Suprapubic skin (tissue), 4 donors: ENCODE data around the gene ADA. TPM values are rescaled to one million over a fixed set of nuclear protein-coding genes. Genes with fewer than 3 reads are reported as not detected.
A peak's percentile ranks its signal among the peaks of the same experiment; 100 is the strongest.
"Not testable (repeated sequence)": the region's sequence is repeated elsewhere in the genome, so short reads cannot be mapped to it uniquely, and the experiment has no call there.

ENCODE experiments used
- DNase-seq, 2 donors: peaks; one replicate each; pipeline ENCODE4 v3.0.0-alpha.2; 2019; ENCODE audit warnings: low spot score in 2 of 2
- H3K27ac ChIP-seq: fragments of 200-600 bp; sonication (generic); one replicate; pipeline ENCODE4 v1.5.1; 2019
- H3K27me3 ChIP-seq: fragments of 200-600 bp; sonication (generic); one replicate; pipeline ENCODE4 v1.5.1; 2019
- H3K36me3 ChIP-seq: fragments of 200-600 bp; sonication (generic); one replicate; pipeline ENCODE4 v1.5.1; 2019
- H3K4me1 ChIP-seq: fragments of 200-600 bp; sonication (generic); one replicate; pipeline ENCODE4 v1.5.1; 2019
- H3K4me3 ChIP-seq: fragments of 200-600 bp; sonication (generic); one replicate; pipeline ENCODE4 v1.5.1; 2019; ENCODE audit warnings: mild to moderate bottlenecking
- H3K9me3 ChIP-seq: fragments of 200-600 bp; sonication (generic); one replicate; pipeline ENCODE4 v1.5.1; 2019
- EP300 ChIP-seq: sonication (generic); formaldehyde crosslinking; IDR thresholded peaks from one replicate; pipeline ENCODE4 v1.6.1; 2017; ENCODE audit warnings: antibody characterized with exemption
- POLR2A ChIP-seq, 2 donors: fragments of 450-650 bp; IDR thresholded peaks; one replicate each; pipeline ENCODE4 v1.6.1; 2017; ENCODE audit warnings: antibody characterized with exemption in 2 of 2, mild to moderate bottlenecking in 2 of 2, moderate library complexity in 2 of 2
- POLR2AphosphoS5 ChIP-seq, 3 donors: sonication (generic); formaldehyde crosslinking; IDR thresholded peaks; one replicate each; pipeline ENCODE4 v1.6.1; 2017; ENCODE audit warnings: antibody characterized with exemption in 3 of 3
- WGBS: methylation state at CpG from one replicate; pipeline ENCODE4 v1.1.5; 2018; 5-methylcytosine and 5-hydroxymethylcytosine counted together
- total RNA-seq, 4 donors: library from RNA; depleted of rRNA; stranded (reverse); fragments of >200 nt; gene quantifications; one replicate each; pipeline ENCODE4 v1.1.0, GENCODE V29; 2016
- TF ChIP-seq, protein P1 (sequence below), 2 donors: fragments of 200-600 bp in 1 of 2; fragments of 450-650 bp in 1 of 2; sonication (generic) in 1 of 2; IDR thresholded peaks; one replicate each; pipeline ENCODE4 v1.5.1; 2016 to 2019; ENCODE audit warnings: antibody characterized with exemption in 2 of 2, mild to moderate bottlenecking in 1 of 2, moderate library complexity in 1 of 2

ADA gene
- total RNA-seq = 1 to 10 TPM; 4.1 to 9.4 (median 7.8) TPM

DNA sequence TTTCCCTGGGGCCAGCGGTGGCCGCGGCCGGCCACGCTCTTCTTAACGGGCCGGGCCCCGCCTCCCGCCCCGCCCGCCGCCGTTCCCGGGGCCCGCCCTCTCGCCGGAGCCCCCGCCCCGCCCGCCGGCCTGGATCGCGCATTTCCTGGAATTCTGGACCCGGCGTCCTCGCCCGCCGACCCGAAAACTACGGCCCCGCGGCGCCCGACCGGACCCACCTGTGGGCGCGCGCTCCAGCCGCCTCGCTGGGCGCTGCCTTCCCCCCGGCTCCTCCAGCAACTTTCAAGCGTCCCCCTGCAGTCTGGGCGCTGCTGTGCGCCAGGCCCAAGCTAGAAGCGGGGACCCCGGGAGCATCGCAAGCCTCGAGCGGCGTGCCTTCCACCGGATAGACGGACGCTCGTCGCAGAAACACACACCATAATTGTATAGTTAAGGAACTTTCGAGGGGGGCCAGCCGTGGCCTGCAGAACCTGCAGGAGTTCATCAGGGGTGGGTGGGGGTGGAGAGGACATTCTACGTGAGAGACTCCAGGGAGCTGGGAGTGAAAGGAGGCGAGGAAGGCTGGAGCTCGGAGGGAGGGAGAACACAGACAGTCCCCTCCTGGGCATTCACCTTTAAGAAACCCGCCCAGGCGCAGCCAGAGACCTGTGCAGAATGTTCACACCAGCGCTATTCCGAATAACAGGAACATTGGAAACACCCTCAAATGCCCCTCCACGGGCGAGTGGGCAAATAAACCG, at the start of gene ADA:
Gene ADA, minus strand, starts transcription at position 16 of the 740 bp plus-strand sequence. CDS start 92 bp downstream, outside the sequence.
- under 1% methylated on average over 29 of the region's 68 CpGs for WGBS
- TF ChIP-seq POLR2AphosphoS5 (IDR thresholded peaks at IDR 0.05) (no peak), EP300 (no peak), POLR2A (IDR thresholded peaks at IDR 0.05) (no peak)
- TF ChIP-seq, protein P1, sequence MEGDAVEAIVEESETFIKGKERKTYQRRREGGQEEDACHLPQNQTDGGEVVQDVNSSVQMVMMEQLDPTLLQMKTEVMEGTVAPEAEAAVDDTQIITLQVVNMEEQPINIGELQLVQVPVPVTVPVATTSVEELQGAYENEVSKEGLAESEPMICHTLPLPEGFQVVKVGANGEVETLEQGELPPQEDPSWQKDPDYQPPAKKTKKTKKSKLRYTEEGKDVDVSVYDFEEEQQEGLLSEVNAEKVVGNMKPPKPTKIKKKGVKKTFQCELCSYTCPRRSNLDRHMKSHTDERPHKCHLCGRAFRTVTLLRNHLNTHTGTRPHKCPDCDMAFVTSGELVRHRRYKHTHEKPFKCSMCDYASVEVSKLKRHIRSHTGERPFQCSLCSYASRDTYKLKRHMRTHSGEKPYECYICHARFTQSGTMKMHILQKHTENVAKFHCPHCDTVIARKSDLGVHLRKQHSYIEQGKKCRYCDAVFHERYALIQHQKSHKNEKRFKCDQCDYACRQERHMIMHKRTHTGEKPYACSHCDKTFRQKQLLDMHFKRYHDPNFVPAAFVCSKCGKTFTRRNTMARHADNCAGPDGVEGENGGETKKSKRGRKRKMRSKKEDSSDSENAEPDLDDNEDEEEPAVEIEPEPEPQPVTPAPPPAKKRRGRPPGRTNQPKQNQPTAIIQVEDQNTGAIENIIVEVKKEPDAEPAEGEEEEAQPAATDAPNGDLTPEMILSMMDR (IDR thresholded peaks at IDR 0.05) = no peak

DNA sequence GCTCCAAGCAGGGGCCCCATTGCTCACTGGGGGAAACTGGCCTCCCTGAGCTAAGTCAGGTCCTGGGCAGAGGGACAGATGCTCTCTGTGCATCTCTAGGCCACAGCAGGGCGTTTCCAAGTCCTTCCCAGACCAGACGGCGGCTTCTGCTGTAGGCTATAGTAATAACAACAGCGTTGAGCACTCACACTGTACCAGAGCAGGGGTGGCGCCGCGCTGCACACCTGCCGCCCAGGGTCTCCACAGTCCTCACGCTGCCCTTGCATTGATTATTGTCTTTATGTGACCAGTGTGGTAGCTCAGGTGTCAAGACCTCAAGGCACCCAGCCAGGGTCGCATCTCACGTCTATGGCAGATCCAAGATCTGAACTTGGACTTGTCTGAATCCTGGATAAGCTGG, 48.8 kb upstream of the ADA start:
- Histone ChIP-seq H3K27me3 (no peaks in the 10 kb centered on the region), H3K4me1 (peaks cover 46% of the 10 kb centered on the region), H3K4me3 (no peak overlapping the region), H3K9me3 (no peaks in the 10 kb centered on the region), H3K27ac (no peak overlapping the region), H3K36me3 (no peaks in the 10 kb centered on the region)
- WGBS = 89% methylated on average over 10 of the region's 11 CpGs
- TF ChIP-seq EP300 (no peak), POLR2A (IDR thresholded peaks at IDR 0.05) (no peak)
- TF ChIP-seq, protein P1 (IDR thresholded peaks at IDR 0.05) = no peak
- no peak for DNase-seq

More for the DNA sequence above, at the start of gene ADA:
- H3K4me1 ChIP-seq = peaks cover 36% of the 10 kb centered on the region
- H3K4me3 ChIP-seq = peak within 1 kb of the TSS; percentile 80
- H3K36me3 ChIP-seq = no peaks in the 10 kb centered on the region
- H3K27me3 ChIP-seq = no peaks in the 10 kb centered on the region
- peak within 1 kb of the TSS; percentile 82 for H3K27ac ChIP-seq
- no peaks in the 10 kb centered on the region for H3K9me3 ChIP-seq
- DNase-seq = peak in 1 of 2 donors; percentile 74

DNA sequence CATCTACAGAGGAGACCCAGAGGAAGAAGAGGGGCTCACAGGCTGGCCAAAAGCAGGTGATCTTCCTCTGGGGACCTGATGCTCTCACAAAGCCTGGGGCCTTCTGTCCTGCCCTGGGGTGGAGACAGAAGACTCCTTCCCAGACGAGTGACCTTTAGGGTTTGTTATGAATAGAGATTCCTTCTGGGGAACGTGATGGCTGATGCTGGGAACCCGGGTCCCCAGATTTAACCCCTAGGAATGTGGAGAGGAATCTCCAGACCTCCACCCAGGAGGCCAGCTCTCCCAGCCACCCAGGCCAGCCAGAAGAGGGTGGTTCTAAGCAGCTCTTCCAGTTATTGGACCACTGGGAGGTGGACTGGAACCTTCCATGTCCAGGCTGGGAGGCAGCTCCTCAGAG, 46.9 kb upstream of the ADA start:
- H3K4me3 ChIP-seq = no peak overlapping the region
- H3K36me3 ChIP-seq = no peaks in the 10 kb centered on the region
- peaks cover 57% of the 10 kb centered on the region for H3K4me1 ChIP-seq
- no peaks in the 10 kb centered on the region for H3K9me3 ChIP-seq
- no peak overlapping the region for H3K27ac ChIP-seq
- no peaks in the 10 kb centered on the region for H3K27me3 ChIP-seq
- no peak for DNase-seq
- no peak for TF ChIP-seq EP300
- TF ChIP-seq, protein P1 (IDR thresholded peaks at IDR 0.05) = no peak
- no peak for TF ChIP-seq POLR2AphosphoS5 (IDR thresholded peaks at IDR 0.05)
- TF ChIP-seq POLR2A (IDR thresholded peaks at IDR 0.05) = no peak
- 42% methylated on average over 3 of the region's 3 CpGs for WGBS

DNA sequence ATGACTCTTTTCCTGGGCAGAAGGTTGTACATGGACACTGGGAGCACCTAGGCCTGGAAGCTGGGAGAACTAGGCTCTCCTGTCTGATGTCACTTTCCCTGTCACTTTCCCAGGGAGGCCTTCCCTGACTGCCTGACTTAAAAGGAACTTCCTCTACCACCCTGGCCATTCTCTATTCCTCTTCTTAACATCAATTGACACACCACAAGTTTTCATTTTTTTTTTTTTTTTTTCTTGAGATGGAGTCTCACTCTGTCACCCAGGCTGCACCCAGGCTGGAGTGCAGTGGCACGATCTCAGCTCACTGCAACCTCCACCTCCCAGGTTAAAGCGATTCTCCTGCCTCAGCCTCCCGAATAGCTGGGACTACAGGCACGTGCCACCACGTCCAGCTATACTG, 45.5 kb upstream of the ADA start:
- not testable (repeated sequence) for DNase-seq, H3K4me3 ChIP-seq, H3K9me3 ChIP-seq, H3K27me3 ChIP-seq, H3K36me3 ChIP-seq
- WGBS = 95% methylated on average over 5 of the region's 5 CpGs
- H3K4me1 ChIP-seq = peaks cover 54% of the 10 kb centered on the region
- H3K27ac ChIP-seq = peak overlapping the region; percentile 83

DNA sequence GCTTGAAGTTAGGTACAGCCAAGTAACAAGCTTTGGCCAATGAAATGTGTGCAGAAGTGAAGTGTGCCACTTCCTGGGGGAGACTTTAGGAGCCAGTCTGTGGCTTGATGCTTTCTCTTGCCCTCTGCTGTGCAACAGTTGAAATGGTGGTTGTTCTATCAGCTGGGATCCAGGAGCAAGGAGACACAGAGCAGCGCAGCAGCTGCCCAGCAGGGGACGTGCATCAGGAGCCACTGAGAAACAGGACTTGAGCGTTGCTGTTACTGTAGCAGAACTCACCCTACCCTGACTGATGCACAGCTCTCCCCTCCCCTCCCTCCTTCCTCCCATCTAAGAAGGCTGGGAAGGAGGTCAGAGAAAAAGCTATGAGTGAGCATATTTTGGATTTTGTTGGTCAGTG, 44.8 kb upstream of the ADA start:
- no peaks in the 10 kb centered on the region for H3K9me3 ChIP-seq
- H3K27me3 ChIP-seq = no peaks in the 10 kb centered on the region
- TF ChIP-seq POLR2AphosphoS5 (IDR thresholded peaks at IDR 0.05) (no peak), POLR2A (IDR thresholded peaks at IDR 0.05) (no peak), EP300 (no peak)
- TF ChIP-seq, protein P1 (IDR thresholded peaks at IDR 0.05) = no peak
- H3K4me1 ChIP-seq = peaks cover 52% of the 10 kb centered on the region
- H3K36me3 ChIP-seq = no peaks in the 10 kb centered on the region
- H3K27ac ChIP-seq = peak overlapping the region; percentile 83
- H3K4me3 ChIP-seq = no peak overlapping the region
- WGBS = 83% methylated on average over 3 of the region's 3 CpGs
- DNase-seq = no peak
